ENCODE results near the gene RC3H2.

RC3H2 gene

GRCh38 chr9:122904823-122905710 lies at the start of gene RC3H2:
Gene RC3H2, minus strand, starts transcription at chr9:122905359. Its CDS starts 7,850 bp downstream, at chr9:122897509.
- DNase-seq, result peak; percentile 99

- DNase-seq, result no peak
Measured at GRCh38 chr9:122954253-122954691, 49.1 kb upstream of the RC3H2 start.

GRCh38 chr9:122951056-122951455 lies 45.9 kb upstream of the RC3H2 start:
- no peak for DNase-seq

- no peak for DNase-seq
Measured at GRCh38 chr9:122950263-122950662, 45.1 kb upstream of the RC3H2 start.

- DNase-seq, result no peak
Measured at GRCh38 chr9:122949696-122950095, 44.5 kb upstream of the RC3H2 start.

GRCh38 chr9:122948313-122948712 lies 43.2 kb upstream of the RC3H2 start:
- no peak for DNase-seq

GRCh38 chr9:122946461-122947005 lies 41.4 kb upstream of the RC3H2 start:
- DNase-seq, result no peak

- no peak for DNase-seq
Measured at GRCh38 chr9:122944960-122945888, 40.1 kb upstream of the RC3H2 start.

- DNase-seq, result no peak
Measured at GRCh38 chr9:122941582-122942234, 36.5 kb upstream of the RC3H2 start.

GRCh38 chr9:122940749-122941581 lies 35.8 kb upstream of the RC3H2 start, which contains the start of gene RABGAP1:
Gene RABGAP1, plus strand, starts transcription at chr9:122941020. Its CDS starts 16,040 bp downstream, at chr9:122957060.
- peak; percentile 96 for DNase-seq

GRCh38 chr9:122940454-122940748 lies 35.2 kb upstream of the RC3H2 start:
- DNase-seq, result no peak

GRCh38 chr9:122939601-122940000 lies 34.4 kb upstream of the RC3H2 start:
- no peak for DNase-seq

GRCh38 chr9:122936883-122937282 lies 31.7 kb upstream of the RC3H2 start:
- no peak for DNase-seq

GRCh38 chr9:122936464-122936863 lies 31.3 kb upstream of the RC3H2 start:
- DNase-seq, result no peak

- DNase-seq, result peak; percentile 85
Measured at GRCh38 chr9:122931226-122932121, 26.3 kb upstream of the RC3H2 start, which contains the start of gene ZBTB26. Gene ZBTB26, minus strand, starts transcription at chr9:122931512. Its CDS starts 11,578 bp downstream, at chr9:122919934.

GRCh38 chr9:122930541-122931225 lies 25.5 kb upstream of the RC3H2 start:
- no peak for DNase-seq

GRCh38 chr9:122929796-122930354 lies 24.7 kb upstream of the RC3H2 start:
- no peak for DNase-seq

- no peak for DNase-seq
Measured at GRCh38 chr9:122923947-122924346, 18.8 kb upstream of the RC3H2 start.

- DNase-seq, result no peak
Measured at GRCh38 chr9:122922713-122923112, 17.6 kb upstream of the RC3H2 start.

- no peak for DNase-seq
Measured at GRCh38 chr9:122918310-122918709, 13.2 kb upstream of the RC3H2 start.
